T-helper 1 cell treated with Interleukin-12 subunit alpha and Interleukin-12 subunit beta and Interleukin-4 antibody, amounts not matched to agents 30 μg/mL and 1 μg/mL, for 36 hours (primary cell): ENCODE data around the gene EXOC4.

Experiments used
- H3K27ac Mint-ChIP-seq: one replicate; pipeline ENCODE4 v1.8.0; 2021; ENCODE audit warnings: mild to moderate bottlenecking, mixed read lengths
- H3K27me3 Mint-ChIP-seq: one replicate; pipeline ENCODE4 v1.8.0; 2021; ENCODE audit warnings: low read depth, mixed read lengths
- H3K36me3 Mint-ChIP-seq: one replicate; pipeline ENCODE4 v1.8.0; 2021; ENCODE audit warnings: low read depth, mixed read lengths
- H3K4me1 Mint-ChIP-seq: one replicate; pipeline ENCODE4 v1.8.0; 2021; ENCODE audit warnings: low read depth, mixed read lengths
- H3K4me3 Mint-ChIP-seq: one replicate; pipeline ENCODE4 v1.8.0; 2021; ENCODE audit warnings: mild to moderate bottlenecking, moderate library complexity, mixed read lengths
- H3K9me3 Mint-ChIP-seq: one replicate; pipeline ENCODE4 v1.8.0; 2021; ENCODE audit warnings: mixed read lengths

Gene EXOC4

GRCh38 chr7:133706016-133706415 lies 453.1 kb downstream of the EXOC4 start:
- Mint-ChIP-seq H3K27me3 (no peaks in the 10 kb centered on the region), H3K4me1 (peaks cover 2% of the 10 kb centered on the region), H3K27ac (no peak overlapping the region), H3K9me3 (no peaks in the 10 kb centered on the region), H3K36me3 (no peaks in the 10 kb centered on the region), H3K4me3 (no peak overlapping the region)

GRCh38 chr7:133709036-133709880 lies 456.4 kb downstream of the EXOC4 start:
- Mint-ChIP-seq H3K27me3 (no peaks in the 10 kb centered on the region), H3K4me3 (no peak overlapping the region), H3K27ac (no peak overlapping the region), H3K4me1 (peaks cover 3% of the 10 kb centered on the region), H3K9me3 (no peaks in the 10 kb centered on the region), H3K36me3 (no peaks in the 10 kb centered on the region)

- H3K36me3 Mint-ChIP-seq = no peaks in the 10 kb centered on the region
- H3K9me3 Mint-ChIP-seq = no peaks in the 10 kb centered on the region
- H3K4me3 Mint-ChIP-seq = no peak overlapping the region
- peaks cover 3% of the 10 kb centered on the region for H3K4me1 Mint-ChIP-seq
- H3K27me3 Mint-ChIP-seq = no peaks in the 10 kb centered on the region
- no peak overlapping the region for H3K27ac Mint-ChIP-seq
Observed at GRCh38 chr7:133712544-133712943, 459.7 kb downstream of the EXOC4 start.

- H3K9me3 Mint-ChIP-seq = no peaks in the 10 kb centered on the region
Observed at GRCh38 chr7:133714654-133715053, 461.8 kb downstream of the EXOC4 start.

GRCh38 chr7:133718131-133718530 lies 465.3 kb downstream of the EXOC4 start:
- no peaks in the 10 kb centered on the region for H3K36me3 Mint-ChIP-seq
- H3K27ac Mint-ChIP-seq = no peak overlapping the region
- H3K27me3 Mint-ChIP-seq = no peaks in the 10 kb centered on the region
- no peak overlapping the region for H3K4me3 Mint-ChIP-seq
- H3K4me1 Mint-ChIP-seq = no peaks in the 10 kb centered on the region
- H3K9me3 Mint-ChIP-seq = no peaks in the 10 kb centered on the region

More at GRCh38 chr7:133714654-133715053, 461.8 kb downstream of the EXOC4 start:
- no peak overlapping the region for H3K27ac Mint-ChIP-seq
- no peaks in the 10 kb centered on the region for H3K36me3 Mint-ChIP-seq
- H3K4me3 Mint-ChIP-seq = no peak overlapping the region
- no peaks in the 10 kb centered on the region for H3K27me3 Mint-ChIP-seq
- peaks cover 1% of the 10 kb centered on the region for H3K4me1 Mint-ChIP-seq

- no peaks in the 10 kb centered on the region for H3K4me1 Mint-ChIP-seq
Observed at GRCh38 chr7:133723044-133723443, 470.2 kb downstream of the EXOC4 start.

GRCh38 chr7:133724148-133724547 lies 471.3 kb downstream of the EXOC4 start:
- no peak overlapping the region for H3K27ac Mint-ChIP-seq
- no peak overlapping the region for H3K4me3 Mint-ChIP-seq
- no peaks in the 10 kb centered on the region for H3K36me3 Mint-ChIP-seq
- H3K9me3 Mint-ChIP-seq = no peaks in the 10 kb centered on the region
- no peaks in the 10 kb centered on the region for H3K4me1 Mint-ChIP-seq
- no peaks in the 10 kb centered on the region for H3K27me3 Mint-ChIP-seq

More at GRCh38 chr7:133723044-133723443, 470.2 kb downstream of the EXOC4 start:
- no peaks in the 10 kb centered on the region for H3K9me3 Mint-ChIP-seq
- H3K27ac Mint-ChIP-seq = no peak overlapping the region
- H3K36me3 Mint-ChIP-seq = no peaks in the 10 kb centered on the region
- no peak overlapping the region for H3K4me3 Mint-ChIP-seq
- H3K27me3 Mint-ChIP-seq = no peaks in the 10 kb centered on the region

GRCh38 chr7:133724694-133725093 lies 471.8 kb downstream of the EXOC4 start:
- H3K4me1 Mint-ChIP-seq = no peaks in the 10 kb centered on the region
- H3K9me3 Mint-ChIP-seq = no peaks in the 10 kb centered on the region

GRCh38 chr7:133727476-133728214 lies 474.8 kb downstream of the EXOC4 start:
- H3K27me3 Mint-ChIP-seq = no peaks in the 10 kb centered on the region
- no peak overlapping the region for H3K27ac Mint-ChIP-seq
- H3K9me3 Mint-ChIP-seq = no peaks in the 10 kb centered on the region
- no peak overlapping the region for H3K4me3 Mint-ChIP-seq
- no peaks in the 10 kb centered on the region for H3K4me1 Mint-ChIP-seq
- no peaks in the 10 kb centered on the region for H3K36me3 Mint-ChIP-seq

More at GRCh38 chr7:133724694-133725093, 471.8 kb downstream of the EXOC4 start:
- no peaks in the 10 kb centered on the region for H3K36me3 Mint-ChIP-seq
- no peak overlapping the region for H3K4me3 Mint-ChIP-seq
- no peak overlapping the region for H3K27ac Mint-ChIP-seq
- H3K27me3 Mint-ChIP-seq = no peaks in the 10 kb centered on the region

GRCh38 chr7:133730360-133730759 lies 477.5 kb downstream of the EXOC4 start:
- Mint-ChIP-seq H3K9me3 (no peaks in the 10 kb centered on the region), H3K4me3 (no peak overlapping the region), H3K27me3 (no peaks in the 10 kb centered on the region), H3K27ac (no peak overlapping the region), H3K36me3 (no peaks in the 10 kb centered on the region), H3K4me1 (no peaks in the 10 kb centered on the region)

- Mint-ChIP-seq H3K27me3 (no peaks in the 10 kb centered on the region), H3K4me1 (no peaks in the 10 kb centered on the region), H3K9me3 (no peaks in the 10 kb centered on the region), H3K36me3 (no peaks in the 10 kb centered on the region), H3K27ac (no peak overlapping the region), H3K4me3 (no peak overlapping the region)
Observed at GRCh38 chr7:133733401-133733800, 480.5 kb downstream of the EXOC4 start.

- H3K36me3 Mint-ChIP-seq = no peaks in the 10 kb centered on the region
- no peak overlapping the region for H3K27ac Mint-ChIP-seq
- no peak overlapping the region for H3K4me3 Mint-ChIP-seq
- H3K9me3 Mint-ChIP-seq = no peaks in the 10 kb centered on the region
- H3K4me1 Mint-ChIP-seq = no peaks in the 10 kb centered on the region
- H3K27me3 Mint-ChIP-seq = no peaks in the 10 kb centered on the region
Observed at GRCh38 chr7:133735222-133735621, 482.3 kb downstream of the EXOC4 start.

GRCh38 chr7:133739817-133740216 lies 486.9 kb downstream of the EXOC4 start:
- Mint-ChIP-seq H3K27ac (no peak overlapping the region), H3K9me3 (no peaks in the 10 kb centered on the region), H3K36me3 (no peaks in the 10 kb centered on the region), H3K27me3 (no peaks in the 10 kb centered on the region), H3K4me1 (no peaks in the 10 kb centered on the region), H3K4me3 (no peak overlapping the region)

- Mint-ChIP-seq H3K4me3 (no peak overlapping the region), H3K27me3 (no peaks in the 10 kb centered on the region), H3K9me3 (no peaks in the 10 kb centered on the region), H3K4me1 (no peaks in the 10 kb centered on the region), H3K36me3 (no peaks in the 10 kb centered on the region), H3K27ac (no peak overlapping the region)
Observed at GRCh38 chr7:133741078-133741477, 488.2 kb downstream of the EXOC4 start.

GRCh38 chr7:133741703-133742102 lies 488.8 kb downstream of the EXOC4 start:
- Mint-ChIP-seq H3K4me1 (no peaks in the 10 kb centered on the region), H3K27me3 (no peaks in the 10 kb centered on the region), H3K9me3 (no peaks in the 10 kb centered on the region), H3K4me3 (no peak overlapping the region), H3K27ac (no peak overlapping the region), H3K36me3 (no peaks in the 10 kb centered on the region)
